SK-N-SH (cell line): Measurements from ENCODE around the gene EXPH5.

Experiments
- CTCF ChIP-seq: fragments of 200-600 bp; sonication (generic); IDR thresholded peaks from 2 replicates; pipeline ENCODE4 v1.6.1; 2017; ENCODE audit warnings: antibody characterized with exemption, mild to moderate bottlenecking, moderate library complexity
- ELF1 ChIP-seq: IDR thresholded peaks from 2 replicates; pipeline ENCODE4 v1.4.0; 2012
- EP300 ChIP-seq, 2 experiments: IDR thresholded peaks; 2 replicates each; pipeline versions ENCODE4 v1.4.0 to v1.6.1; 2012; ENCODE audit warnings: borderline replicate concordance in 1 of 2, low read depth in 1 of 2, low read length in 1 of 2
- FOXJ3 ChIP-seq: sonication (generic); formaldehyde crosslinking; IDR thresholded peaks from 2 replicates; pipeline ENCODE4 v1.5.1; 2020; ENCODE audit warnings: mild to moderate bottlenecking, missing genetic modification reagents
- GABPA ChIP-seq: IDR thresholded peaks from 2 replicates; pipeline ENCODE4 v1.4.0; 2012; ENCODE audit warnings: low read depth, mild to moderate bottlenecking
- POLR2AphosphoS5 ChIP-seq: IDR thresholded peaks from 2 replicates; pipeline ENCODE4 v1.6.1; 2012; ENCODE audit warnings: low read depth, low read length
- RAD21 ChIP-seq: IDR thresholded peaks from 2 replicates; pipeline ENCODE4 v1.6.1; 2012; ENCODE audit warnings: mild to moderate bottlenecking, low read length
- TAF1 ChIP-seq: IDR thresholded peaks from 2 replicates; pipeline ENCODE4 v1.6.1; 2012; ENCODE audit warnings: low read depth, mild to moderate bottlenecking, low read length, moderate library complexity, borderline replicate concordance
- TCF12 ChIP-seq: IDR thresholded peaks from 2 replicates; pipeline ENCODE4 v1.4.0; 2012
- TEAD4 ChIP-seq: IDR thresholded peaks from 2 replicates; pipeline ENCODE4 v1.4.0; 2012; ENCODE audit warnings: mild to moderate bottlenecking, borderline replicate concordance; ENCODE audit not compliant: insufficient read depth
- USF2 ChIP-seq: fragments of 150-350 bp; IDR thresholded peaks from 2 replicates; pipeline ENCODE4 v1.6.1; 2017; ENCODE audit warnings: antibody characterized with exemption, low read length, low read depth, borderline replicate concordance

GRCh38 chr11:108472681-108473080 is 120.9 kb downstream of the EXPH5 start:
- no peak for TF ChIP-seq CTCF
- no peak for TF ChIP-seq GABPA
- no peak for TF ChIP-seq POLR2AphosphoS5
- no peak for TF ChIP-seq USF2
- no peak for TF ChIP-seq TEAD4
- no peak for TF ChIP-seq TAF1
- no peak for TF ChIP-seq RAD21
- TF ChIP-seq TCF12: no peak
- TF ChIP-seq ELF1: no peak
- TF ChIP-seq FOXJ3 (CRISPR knock-in tag): no peak
- TF ChIP-seq EP300 (IDR thresholded peaks at IDR 0.05; ENCODE audit: borderline replicate concordance in 1 of 2, low read depth in 1 of 2, low read length in 1 of 2): no peak
